ENCODE data around the gene ARHGAP6.

DNA sequence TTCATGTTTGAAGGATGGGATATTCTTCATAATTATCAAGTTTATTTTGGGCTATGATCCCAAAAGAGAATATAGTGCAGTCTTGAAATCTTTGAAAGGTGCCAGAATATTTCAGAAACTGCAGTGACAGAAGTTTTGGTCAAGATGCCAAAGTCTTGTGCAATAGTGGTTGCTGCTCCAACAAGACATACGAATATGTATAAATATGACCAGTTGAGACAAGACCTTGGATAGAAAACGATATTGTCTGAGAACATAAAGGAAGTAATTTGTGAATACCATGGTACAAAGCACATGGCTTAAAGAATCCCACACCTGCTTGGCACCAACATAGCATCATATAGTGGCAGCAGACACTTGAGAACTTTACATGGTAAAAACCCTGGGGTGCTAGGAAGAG lies 421.1 kb downstream of the ARHGAP6 start:
- TF ChIP-seq, protein P1, sequence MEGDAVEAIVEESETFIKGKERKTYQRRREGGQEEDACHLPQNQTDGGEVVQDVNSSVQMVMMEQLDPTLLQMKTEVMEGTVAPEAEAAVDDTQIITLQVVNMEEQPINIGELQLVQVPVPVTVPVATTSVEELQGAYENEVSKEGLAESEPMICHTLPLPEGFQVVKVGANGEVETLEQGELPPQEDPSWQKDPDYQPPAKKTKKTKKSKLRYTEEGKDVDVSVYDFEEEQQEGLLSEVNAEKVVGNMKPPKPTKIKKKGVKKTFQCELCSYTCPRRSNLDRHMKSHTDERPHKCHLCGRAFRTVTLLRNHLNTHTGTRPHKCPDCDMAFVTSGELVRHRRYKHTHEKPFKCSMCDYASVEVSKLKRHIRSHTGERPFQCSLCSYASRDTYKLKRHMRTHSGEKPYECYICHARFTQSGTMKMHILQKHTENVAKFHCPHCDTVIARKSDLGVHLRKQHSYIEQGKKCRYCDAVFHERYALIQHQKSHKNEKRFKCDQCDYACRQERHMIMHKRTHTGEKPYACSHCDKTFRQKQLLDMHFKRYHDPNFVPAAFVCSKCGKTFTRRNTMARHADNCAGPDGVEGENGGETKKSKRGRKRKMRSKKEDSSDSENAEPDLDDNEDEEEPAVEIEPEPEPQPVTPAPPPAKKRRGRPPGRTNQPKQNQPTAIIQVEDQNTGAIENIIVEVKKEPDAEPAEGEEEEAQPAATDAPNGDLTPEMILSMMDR (IDR thresholded peaks at IDR 0.05) = no peak
- TF ChIP-seq POLR2A (IDR thresholded peaks at IDR 0.05) (no peak), POLR2AphosphoS5 (IDR thresholded peaks at IDR 0.05) (no peak)
